DMS 273 treated with DMSO at 0.1 percent for 48 hours (cell line): Measurements from ENCODE around the gene CYP3A7.
"Not testable (repeated sequence)": the region's sequence is repeated elsewhere in the genome, so short reads cannot be mapped to it uniquely, and the experiment has no call there.

Source experiments
- DNase-seq: peaks from one replicate; lab custom pipeline; 2025; lab: John Stamatoyannopoulos, UW

The CYP3A7 gene

DNA sequence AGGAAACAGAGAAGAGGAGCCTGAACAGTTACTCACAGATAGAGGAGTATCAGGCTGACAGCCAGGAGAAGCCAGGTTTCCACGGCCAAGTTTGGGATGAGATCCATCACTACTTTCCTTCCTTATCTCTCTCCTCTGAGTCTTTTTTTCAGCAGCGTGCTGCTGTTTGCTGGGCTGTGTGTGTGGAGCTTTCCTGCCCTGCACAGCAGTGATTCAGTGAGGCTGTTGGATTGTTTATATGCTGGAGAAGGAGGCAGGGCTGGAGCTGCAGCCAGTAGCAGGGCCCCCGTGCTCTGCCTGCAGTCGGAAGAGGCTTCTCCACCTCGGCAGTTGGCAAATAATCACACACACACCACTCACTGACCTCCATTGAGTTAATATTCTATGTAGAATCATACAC, at the start of gene CYP3A7:
CYP3A7 (minus strand) TSS at position 210 of the 400 bp plus-strand sequence; CDS start at position 107, 103 bp downstream.
- no peak for DNase-seq

DNA sequence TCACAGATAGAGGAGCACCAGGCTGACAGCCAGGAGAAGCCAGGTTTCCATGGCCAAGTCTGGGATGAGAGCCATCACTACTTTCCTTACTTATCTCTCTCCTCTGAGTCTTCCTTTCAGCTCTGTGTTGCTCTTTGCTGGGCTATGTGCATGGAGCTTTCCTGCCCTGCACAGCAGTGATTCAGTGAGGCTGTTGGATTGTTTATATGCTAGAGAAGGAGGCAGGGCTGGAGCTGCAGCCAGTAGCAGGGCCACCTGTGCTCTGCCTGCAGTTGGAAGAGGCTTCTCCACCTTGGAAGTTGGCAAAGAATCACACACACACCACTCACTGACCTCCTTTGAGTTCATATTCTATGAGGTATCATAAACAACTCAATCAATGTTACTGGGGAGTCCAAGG, 49.0 kb upstream of the CYP3A7 start, which contains the start of gene CYP3A4:
CYP3A4 (minus strand) TSS at position 178 of the 400 bp plus-strand sequence; CDS start at position 75, 103 bp downstream.
- DNase-seq = no peak

DNA sequence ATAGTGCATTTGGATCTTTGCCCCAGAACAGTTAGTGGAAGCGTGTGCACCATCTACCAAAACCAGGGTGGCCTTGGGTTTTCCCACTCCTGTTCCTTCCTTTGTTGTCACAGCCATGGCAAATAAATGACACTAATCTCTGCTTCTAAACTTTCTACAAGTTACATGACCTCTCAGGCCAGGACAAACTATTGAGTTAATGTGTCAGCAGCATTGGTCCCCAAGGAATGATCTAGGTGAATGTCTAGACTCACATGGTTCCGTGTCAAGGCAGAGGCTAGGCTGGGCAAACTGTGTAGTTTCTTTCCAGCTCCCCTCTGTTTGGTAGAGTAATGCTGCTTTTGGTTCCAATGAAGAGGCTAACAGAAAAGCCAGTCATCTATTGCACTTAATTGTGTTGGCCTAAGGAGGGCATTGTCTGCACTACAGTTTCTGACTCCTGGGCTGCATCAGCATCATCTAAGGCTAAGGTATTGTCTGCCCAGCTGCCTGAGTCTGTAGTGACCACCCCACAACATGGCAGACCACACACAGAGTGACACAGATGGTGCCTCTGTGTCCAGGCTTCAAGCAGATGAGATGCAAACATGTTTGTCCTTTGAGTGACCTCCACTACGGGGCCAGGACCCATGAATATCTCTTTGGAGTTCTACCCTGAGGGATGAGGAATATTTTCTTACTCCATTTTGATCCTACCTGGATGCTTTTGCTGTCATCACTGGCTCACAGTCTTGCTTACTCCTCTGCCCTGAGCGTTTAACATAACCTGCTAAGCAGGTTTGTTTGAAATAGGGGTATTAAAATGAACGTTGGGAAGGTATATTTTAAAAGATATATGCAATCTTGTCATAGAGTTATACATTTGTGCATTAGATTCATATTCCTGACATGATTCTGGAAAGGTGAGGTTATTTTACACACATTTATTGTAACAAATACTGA, 47.3 kb upstream of the CYP3A7 start:
- no peak for DNase-seq

DNA sequence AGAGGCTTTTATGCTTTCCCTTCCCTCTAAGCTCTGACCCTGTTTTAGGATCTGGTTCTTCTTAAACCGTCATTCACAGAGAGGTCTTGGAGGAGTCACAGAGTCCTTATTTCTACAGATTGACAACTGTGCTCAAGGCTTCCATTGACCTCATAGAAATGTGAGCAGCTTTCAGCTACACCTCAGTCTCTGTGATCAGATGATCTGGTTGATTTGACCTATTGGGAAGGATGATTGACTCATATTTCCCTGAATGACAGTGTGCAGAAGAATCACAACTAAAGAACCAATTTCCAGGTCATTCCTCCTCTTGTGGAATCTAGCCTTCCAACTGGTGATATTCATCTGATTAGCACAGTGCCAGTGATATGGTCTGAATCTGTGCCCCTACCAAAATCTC, 45.6 kb upstream of the CYP3A7 start:
- DNase-seq = no peak

DNA sequence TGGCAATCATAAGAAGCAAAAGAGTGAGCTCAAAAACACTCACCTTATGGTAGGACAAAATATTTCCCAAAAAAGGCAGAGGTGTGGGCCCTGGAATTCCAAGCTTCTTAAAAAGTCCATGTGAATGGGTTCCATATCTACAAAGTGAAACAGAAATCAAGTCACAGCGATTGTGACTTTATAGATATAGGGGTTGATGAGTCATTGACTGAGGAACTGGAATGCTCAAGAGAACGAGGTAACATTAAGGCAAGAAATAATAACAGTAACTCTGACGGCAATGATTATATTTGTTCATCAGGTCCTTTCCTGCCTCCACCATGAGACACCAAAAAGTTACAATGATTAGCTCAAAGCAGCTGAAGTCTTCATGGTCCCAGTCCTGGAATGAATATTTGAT, 45.0 kb upstream of the CYP3A7 start:
- no peak for DNase-seq

DNA sequence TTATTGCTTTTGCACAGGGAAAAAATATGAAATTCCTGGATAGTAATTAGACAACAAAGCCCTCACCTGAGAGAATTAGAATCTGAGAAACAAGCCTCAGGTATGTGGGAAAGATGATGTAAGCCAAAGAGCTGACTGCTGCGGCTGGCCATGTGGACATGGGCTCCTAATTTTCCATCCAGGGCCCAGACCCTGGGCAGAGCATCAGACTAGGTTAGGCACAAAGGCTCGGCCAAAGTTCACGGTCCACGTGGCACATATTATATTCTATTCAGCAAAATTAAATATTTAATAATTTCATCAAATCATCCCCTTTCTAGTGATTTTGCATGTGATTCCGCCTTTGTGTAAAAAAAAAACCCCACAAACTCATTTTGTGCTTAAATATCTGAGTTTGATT, 43.9 kb upstream of the CYP3A7 start:
- no peak for DNase-seq

DNA sequence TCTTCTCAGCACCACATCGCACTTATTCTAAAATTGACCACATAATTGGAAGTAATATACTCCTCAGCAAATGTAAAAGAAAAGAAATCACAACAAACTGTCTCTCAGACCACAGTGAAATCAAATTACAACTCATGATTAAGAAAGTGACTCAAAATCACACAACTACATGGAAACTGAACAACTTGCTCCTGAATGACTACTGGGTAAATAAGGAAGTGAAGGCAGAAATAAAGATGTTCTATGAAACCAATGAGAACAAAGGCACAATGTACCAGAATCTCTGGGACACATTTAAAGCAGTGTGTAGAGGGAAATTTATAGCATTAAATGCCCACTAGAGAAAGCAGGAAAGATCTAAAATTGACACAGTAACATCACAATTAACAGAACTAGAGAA, 38.4 kb upstream of the CYP3A7 start:
- DNase-seq = not testable (repeated sequence)

DNA sequence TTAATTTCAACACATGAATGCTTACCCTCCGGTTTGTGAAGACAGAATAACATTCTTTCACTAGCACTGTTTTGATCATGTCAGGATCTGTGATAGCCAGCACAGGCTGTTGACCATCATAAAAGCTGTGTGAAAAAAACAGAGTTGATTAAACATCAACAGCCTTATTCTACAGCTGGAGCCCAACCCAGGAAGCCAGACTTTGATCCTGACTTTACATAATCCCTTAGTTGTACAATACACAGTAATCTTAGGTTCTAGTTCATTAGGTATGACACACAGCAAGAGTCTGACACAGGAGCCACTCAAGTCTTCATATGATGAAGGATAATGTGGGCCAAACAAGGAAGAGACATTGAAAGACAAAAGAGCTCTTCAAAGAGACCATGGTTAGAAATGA, 37.6 kb upstream of the CYP3A7 start:
- no peak for DNase-seq

DNA sequence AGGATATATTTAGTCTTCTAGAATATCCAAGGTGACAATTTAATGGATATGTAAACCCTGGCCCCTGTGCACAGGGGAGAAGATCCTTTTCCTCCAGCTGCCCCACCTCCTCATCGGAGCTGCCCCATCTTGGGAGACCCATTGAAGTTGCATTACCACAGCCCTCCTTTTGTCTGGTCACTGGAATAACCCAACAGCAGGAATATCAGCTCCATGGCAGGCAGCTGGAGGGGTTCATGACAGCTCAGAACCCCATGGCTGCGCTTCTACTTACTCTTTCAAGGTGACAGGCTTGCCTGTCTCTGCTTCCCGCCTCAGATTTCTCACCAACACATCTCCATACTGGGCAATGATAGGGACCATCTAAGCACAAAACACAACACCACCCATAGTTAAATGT, 34.5 kb upstream of the CYP3A7 start:
- not testable (repeated sequence) for DNase-seq

DNA sequence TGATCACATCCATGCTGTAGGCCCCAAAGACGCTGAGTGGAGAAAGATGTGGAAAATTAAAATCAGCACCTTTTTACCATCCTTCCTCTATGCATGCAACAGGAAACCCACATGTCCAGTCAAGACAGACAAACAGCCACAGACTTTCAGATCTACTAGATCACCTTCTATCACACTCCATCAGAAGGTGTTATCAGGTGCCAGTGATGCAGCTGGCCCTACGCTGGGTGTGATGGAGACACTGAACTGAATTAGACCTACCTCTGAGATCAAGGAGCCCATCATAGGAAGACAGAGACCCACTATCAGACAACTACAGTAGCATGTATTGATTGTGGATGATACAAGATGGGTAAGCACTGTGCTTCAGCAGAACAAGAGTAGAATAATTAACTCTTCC, 33.5 kb upstream of the CYP3A7 start:
- DNase-seq = no peak

DNA sequence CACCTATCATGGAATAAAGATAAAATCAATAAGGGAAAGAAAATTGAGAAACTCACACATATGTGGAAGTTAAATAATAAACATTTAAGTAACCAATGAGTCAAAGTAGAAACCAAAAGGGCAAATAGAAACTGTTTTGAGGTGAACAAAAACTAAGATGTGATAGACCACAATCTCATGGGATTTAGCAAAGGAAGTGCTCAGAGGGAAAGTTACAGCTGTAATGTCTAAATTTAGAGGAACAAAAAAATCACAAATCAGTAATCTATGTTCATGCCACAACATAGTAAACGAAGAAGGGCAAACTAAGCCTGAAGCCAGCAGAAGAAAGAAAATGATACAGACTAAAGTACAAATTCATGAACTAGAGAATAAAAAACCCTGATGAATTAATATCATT, 32.7 kb upstream of the CYP3A7 start:
- no peak for DNase-seq

DNA sequence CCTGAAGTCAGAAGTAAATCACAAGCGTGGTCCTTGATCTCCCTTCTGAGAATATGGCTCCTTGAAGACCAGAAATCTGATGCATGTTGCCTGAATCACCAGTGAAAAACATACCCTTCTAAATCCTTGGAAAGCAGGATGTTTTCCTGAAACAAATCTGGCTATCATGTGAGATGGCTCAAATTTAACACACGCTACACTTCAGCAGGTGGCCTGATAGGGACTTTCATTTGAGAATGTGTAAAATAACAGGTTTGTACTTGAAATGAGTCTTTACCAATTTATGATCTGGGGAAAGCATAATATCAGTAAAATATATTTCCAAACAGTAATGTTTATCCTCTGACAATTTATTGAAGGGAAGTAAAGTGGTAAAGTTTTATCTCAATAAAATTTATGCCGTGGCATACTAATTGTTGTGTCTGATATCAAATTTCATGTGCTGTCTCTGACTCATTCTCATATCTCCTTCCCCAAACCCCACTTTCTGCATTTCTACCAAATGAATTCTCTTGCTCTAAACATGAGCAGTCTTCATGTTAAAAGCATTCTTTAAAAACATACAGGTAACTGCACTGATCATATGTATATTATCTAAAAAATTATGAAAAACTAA, 31.6 kb upstream of the CYP3A7 start:
- DNase-seq = no peak

DNA sequence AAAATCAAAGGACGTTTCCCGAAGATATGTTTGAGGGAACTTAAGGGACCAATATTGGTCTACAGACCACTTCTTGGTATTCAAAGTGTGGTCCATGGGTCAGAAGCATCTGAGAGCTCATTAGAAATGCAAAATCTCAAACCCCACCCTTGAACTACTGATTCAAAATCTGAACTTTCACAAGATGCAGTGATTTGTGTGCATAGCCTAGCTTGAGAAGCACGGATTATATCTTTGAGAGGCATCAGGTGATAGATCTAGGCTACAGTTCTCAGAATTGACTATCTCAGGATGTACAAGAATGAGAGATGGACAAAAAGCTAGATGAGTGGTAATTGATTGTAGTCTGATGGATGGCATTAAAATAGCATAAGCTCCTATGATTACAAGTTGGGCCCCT, 29.5 kb upstream of the CYP3A7 start:
- no peak for DNase-seq

DNA sequence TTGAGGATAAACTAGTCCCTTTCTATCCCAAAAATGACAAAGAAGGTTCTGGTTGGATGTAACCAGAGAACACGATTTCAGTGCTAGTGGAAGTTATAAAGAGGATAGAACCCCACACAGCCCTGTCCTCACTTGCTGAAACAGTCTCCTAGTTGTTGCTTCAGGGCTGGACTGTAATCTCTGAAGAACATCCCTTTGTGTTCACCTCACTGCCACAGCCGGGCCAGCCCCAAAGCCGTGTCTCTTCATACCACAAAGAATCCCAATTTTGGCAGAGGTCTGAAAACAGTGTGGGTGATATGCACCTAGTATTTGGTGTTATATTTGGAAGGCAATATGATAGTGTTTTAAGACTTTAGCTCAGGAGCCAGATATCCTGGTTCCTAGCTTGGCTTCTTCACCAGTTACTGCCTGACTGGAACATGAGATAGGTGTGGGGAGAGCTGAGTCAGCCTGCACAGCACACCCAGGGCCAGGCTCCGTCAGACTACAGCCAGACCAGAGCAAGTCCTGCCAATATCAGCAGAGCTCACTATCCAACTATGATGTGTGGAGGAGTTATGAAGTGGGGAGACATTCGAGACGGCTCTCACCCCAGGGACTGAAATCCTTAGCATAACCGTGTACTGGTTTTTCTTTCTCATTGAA, 27.8 kb upstream of the CYP3A7 start:
- no peak for DNase-seq

DNA sequence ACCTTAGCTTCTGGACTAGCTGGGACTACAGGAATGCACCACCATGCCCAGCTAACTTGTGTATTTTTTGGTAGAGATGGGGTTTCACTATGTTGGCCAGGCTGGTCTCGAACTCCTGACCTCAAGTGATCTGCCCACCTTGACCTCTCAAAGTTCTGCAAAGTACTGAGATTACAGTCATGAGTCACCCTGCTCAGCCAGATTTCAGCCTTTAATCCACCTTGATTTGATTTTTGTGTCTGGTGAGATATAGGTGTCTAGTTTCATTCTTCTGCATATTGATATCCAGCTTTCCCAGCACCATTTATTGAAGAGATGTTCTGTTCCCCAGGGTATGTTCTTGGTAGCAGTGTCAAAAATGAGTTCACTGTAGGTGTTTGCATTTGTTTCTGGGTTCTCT, 20.1 kb upstream of the CYP3A7 start:
- no peak for DNase-seq

DNA sequence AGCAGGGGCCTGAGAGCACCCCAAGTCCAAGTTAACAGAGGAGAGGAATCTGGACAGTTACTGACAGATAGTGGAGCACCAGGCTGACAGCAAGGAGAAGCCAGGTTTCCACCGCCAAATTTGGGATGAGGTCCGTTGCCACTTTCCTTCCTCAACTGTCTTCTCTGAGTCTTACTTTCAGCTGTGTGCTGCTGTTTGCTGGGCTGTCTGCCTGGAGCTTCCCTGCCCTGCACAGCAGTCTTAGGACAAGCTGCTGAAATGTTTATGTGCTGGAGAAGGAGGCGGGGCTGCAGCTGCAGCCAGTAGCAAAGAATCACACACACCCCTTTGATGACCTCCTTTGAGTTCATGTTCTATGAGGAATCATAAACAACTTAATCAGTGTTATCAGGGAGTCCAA, 17.4 kb upstream of the CYP3A7 start:
- DNase-seq = no peak

DNA sequence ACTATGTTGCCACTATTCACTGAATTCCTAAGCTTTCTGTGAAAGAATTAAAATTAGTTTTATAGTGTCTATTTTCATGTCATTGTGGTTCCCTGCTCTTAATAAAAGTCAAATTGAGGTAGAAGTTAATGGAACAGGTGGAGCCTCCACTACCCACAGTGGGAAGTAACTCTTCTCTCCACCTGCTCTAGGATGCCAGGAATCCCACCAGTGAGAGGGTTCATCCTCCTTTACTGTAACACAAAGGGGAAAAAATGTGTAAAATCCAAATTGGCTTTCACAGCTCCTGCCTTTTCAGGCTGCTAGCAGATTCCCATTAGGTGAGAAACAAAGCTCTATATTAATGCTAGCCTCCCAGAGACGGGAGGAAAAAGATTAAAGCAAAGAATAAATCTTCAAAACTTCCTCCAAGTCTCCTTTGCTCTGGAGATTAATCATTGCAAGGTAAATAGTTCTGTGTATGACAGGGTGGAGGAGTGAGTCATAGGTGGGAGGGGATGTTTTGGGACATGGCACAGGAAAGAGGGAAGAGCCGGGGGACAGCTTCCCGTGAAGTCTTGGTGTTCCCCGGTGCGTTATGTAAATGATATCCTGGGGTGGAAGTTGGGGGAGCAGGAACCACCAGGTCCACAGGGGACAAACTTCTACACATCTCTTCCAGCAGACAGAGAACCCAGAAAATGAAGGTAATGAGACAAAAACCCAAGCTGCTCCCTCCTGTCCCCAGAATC, 16.5 kb upstream of the CYP3A7 start:
- not testable (repeated sequence) for DNase-seq

DNA sequence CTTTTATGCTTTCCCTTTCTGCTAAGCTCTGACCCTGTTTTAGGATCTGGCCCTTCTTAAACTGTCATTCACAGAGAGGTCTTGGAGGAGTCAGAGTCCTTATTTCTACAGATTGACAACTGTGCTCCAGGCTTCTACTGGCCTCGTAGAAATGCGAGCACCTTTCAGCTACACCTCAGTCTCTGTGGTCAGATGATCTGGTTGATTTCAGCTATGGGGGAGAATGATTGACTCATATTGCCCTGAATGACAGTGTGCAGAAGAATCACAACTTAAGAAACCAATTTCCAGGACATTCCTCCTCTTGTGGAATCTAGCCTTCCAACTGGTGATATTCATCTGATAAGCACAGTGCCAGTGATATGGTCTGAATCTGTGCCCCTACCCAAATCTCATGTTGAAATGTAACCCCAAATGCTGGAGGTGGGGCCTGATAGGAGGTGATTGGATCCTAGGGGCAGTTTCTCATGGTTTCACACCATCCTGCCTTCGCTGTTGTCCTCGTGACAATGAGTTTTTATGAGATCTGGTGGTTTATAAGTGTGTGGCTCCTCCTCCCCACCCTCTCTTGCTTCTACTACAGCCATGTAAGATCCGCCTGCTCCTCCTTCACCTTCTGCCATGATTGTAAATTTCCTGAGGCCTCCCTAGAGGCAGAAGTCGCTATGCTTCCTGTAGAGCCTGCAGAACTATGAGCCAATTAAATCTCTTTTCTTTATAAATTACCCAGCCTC, 14.0 kb upstream of the CYP3A7 start:
- DNase-seq = no peak

DNA sequence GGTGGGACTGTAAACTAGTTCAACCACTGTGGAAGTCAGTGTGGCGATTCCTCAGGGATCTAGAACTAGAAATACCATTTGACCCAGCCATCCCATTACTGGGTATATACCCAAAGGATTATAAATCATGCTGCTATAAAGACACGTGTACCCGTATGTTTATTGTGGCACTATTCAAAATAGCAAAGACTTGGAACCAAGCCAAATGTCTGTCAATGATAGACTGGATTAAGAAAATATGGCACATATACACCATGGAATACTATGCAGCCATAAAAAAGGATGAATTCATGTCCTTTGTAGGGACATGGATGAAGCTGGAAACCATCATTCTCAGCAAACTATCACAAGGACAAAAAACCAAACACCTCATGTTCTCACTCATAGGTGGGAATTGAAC, 11.9 kb upstream of the CYP3A7 start:
- DNase-seq = not testable (repeated sequence)

DNA sequence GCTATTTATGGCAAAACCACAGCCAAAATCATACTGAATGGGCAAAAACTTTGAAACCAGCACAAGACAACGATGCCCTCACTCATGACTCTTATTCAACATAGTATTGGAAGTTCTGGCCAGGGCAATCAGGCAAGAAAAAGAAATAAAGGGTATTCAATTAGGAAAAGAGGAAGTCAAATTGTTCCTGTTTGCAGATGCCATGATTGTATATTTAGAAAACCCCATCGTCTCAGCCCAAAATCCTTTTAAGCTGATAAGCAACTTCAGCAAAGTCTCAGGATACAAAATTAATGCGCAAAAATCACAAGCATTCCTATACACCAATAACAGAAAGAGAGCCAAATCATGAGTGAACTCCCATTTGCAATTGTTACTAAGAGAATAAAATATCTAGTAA, 10.4 kb upstream of the CYP3A7 start:
- DNase-seq = not testable (repeated sequence)

DNA sequence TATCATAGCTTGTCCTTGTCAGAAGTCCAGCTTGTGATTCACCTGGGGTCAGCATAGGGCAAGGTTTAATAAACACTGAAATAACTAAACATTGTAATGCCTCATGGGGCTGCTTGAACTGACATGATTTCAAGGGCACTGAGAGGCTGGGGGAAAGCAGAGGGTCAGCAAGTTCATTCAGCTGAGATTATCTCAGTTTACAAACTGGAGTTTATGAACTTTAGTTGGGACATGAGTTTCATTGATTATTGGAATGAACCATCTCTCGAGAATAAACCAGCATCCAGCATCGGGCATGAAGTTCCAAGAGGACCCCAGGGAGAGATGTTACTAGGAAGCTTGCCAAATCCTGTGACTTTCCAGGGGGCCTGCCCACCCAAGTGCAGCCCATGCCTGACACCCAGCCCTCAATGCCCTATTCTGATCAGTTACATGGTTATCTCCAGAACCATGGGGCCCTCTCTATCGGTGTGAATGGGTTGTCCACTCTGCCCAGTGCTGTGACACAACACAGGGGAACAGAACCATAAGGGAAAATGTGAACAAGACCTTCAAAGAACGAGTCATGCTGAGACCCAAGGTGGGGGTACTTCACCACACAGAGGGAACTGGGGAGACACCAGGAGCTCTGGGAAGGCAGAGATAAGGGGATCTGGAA, 7.9 kb upstream of the CYP3A7 start:
- DNase-seq = no peak
